ENCODE measurements around the gene BUB3. TPM values are rescaled to one million over a fixed set of nuclear protein-coding genes. Genes with fewer than 3 reads are reported as not detected.

BUB3 gene
- total and polyA plus RNA-seq, 2 of the 13 experiments (the other 11 are each of a cell fraction or from before 2014, with no cell fraction given), result 174 to 188 TPM

- TF ChIP-seq CC2D1A (CRISPR knock-in tag; IDR thresholded peaks at IDR 0.05) (no peak), ZNF354B (CRISPR knock-in tag; IDR thresholded peaks at IDR 0.05) (no peak), ZNF704 (CRISPR knock-in tag; IDR thresholded peaks at IDR 0.05; ENCODE audit: borderline replicate concordance) (no peak), SP2 (CRISPR knock-in tag; IDR thresholded peaks at IDR 0.05) (peak; percentile 17; the same call in 1 of the 2 replicates), STAT5B (CRISPR knock-in tag; IDR thresholded peaks at IDR 0.05) (no peak), TAF15 (IDR thresholded peaks at IDR 0.05; ENCODE audit: low read depth, low read length, poor library complexity, severe bottlenecking) (no peak), DMTF1 (CRISPR knock-in tag; IDR thresholded peaks at IDR 0.05) (no peak), IRX3 (CRISPR knock-in tag; IDR thresholded peaks at IDR 0.05; ENCODE audit: borderline replicate concordance, low read depth) (peak; percentile 60; the same call in 1 of the 2 replicates), CHCHD3 (CRISPR knock-in tag; IDR thresholded peaks at IDR 0.05) (no peak), ZNF567 (CRISPR knock-in tag; IDR thresholded peaks at IDR 0.05; ENCODE audit: borderline replicate concordance) (no peak), KIAA2018 (CRISPR knock-in tag; IDR thresholded peaks at IDR 0.05; ENCODE audit: borderline replicate concordance) (no peak), ZNF720 (CRISPR knock-in tag; IDR thresholded peaks at IDR 0.05) (no peak), ETS1 (CRISPR knock-in tag; IDR thresholded peaks at IDR 0.05) (no peak), ZBTB34 (CRISPR knock-in tag; IDR thresholded peaks at IDR 0.05) (peak; percentile 66; the same call in 1 of the 2 replicates)
Measured at GRCh38 chr10:123139521-123140163, 14.6 kb upstream of the BUB3 start (continued).

Data from HepG2 (cell line).